Stomach (tissue), 4 donors: ENCODE data around the gene RALGAPB.

Experiments
- CTCF ChIP-seq, 7 experiments: fragments of 450-650 bp in 4 of 7; fragments of 200-600 bp in 3 of 7; sonication (generic) in 3 of 7; IDR thresholded peaks; one replicate each; pipeline ENCODE4 v1.5.1; 2016 to 2019; ENCODE audit warnings: antibody characterized with exemption in 7 of 7, control low read depth in 2 of 7, mild to moderate bottlenecking in 1 of 7
- EP300 ChIP-seq: sonication (generic); formaldehyde crosslinking; IDR thresholded peaks from one replicate; pipeline ENCODE4 v1.6.1; 2017; ENCODE audit warnings: antibody characterized with exemption
- POLR2A ChIP-seq, 4 donors: fragments of 450-650 bp; IDR thresholded peaks; one replicate each; pipeline ENCODE4 v1.6.1; 2016; ENCODE audit warnings: antibody characterized with exemption in 4 of 4, control low read depth in 2 of 4, mild to moderate bottlenecking in 1 of 4, moderate library complexity in 1 of 4
- POLR2AphosphoS5 ChIP-seq, 3 donors: sonication (generic); formaldehyde crosslinking; IDR thresholded peaks; one replicate each; pipeline ENCODE4 v1.6.1; 2016; ENCODE audit warnings: antibody characterized with exemption in 3 of 3

GRCh38 chr20:38434770-38435554, 37.7 kb upstream of the RALGAPB start, which contains the start of gene SNHG17:
- TF ChIP-seq CTCF (IDR thresholded peaks at IDR 0.05) (peak in 5 of 7 experiments; percentile 97 to 99 (median 98)), POLR2AphosphoS5 (IDR thresholded peaks at IDR 0.05) (peak; percentile 92 to 98 (median 94)), EP300 (no peak), POLR2A (IDR thresholded peaks at IDR 0.05) (peak in 1 of 4 donors; percentile 45)
